ENCODE measurements around the gene TSSK2.

- no peak for TF ChIP-seq CTCF (IDR thresholded peaks at IDR 0.05; ENCODE audit: low read length)
- no peak for TF ChIP-seq EZH2 (optimal IDR thresholded peaks at IDR 0.05; ENCODE audit: low read depth, low read length)
Measured at GRCh38 chr22:19105456-19105855, 25.7 kb upstream of the TSSK2 start.
